ENCODE data around the gene UNC50.
A peak's percentile ranks its signal among the peaks of the same experiment; 100 is the strongest.

The UNC50 gene, protein sequence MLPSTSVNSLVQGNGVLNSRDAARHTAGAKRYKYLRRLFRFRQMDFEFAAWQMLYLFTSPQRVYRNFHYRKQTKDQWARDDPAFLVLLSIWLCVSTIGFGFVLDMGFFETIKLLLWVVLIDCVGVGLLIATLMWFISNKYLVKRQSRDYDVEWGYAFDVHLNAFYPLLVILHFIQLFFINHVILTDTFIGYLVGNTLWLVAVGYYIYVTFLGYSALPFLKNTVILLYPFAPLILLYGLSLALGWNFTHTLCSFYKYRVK

DNA sequence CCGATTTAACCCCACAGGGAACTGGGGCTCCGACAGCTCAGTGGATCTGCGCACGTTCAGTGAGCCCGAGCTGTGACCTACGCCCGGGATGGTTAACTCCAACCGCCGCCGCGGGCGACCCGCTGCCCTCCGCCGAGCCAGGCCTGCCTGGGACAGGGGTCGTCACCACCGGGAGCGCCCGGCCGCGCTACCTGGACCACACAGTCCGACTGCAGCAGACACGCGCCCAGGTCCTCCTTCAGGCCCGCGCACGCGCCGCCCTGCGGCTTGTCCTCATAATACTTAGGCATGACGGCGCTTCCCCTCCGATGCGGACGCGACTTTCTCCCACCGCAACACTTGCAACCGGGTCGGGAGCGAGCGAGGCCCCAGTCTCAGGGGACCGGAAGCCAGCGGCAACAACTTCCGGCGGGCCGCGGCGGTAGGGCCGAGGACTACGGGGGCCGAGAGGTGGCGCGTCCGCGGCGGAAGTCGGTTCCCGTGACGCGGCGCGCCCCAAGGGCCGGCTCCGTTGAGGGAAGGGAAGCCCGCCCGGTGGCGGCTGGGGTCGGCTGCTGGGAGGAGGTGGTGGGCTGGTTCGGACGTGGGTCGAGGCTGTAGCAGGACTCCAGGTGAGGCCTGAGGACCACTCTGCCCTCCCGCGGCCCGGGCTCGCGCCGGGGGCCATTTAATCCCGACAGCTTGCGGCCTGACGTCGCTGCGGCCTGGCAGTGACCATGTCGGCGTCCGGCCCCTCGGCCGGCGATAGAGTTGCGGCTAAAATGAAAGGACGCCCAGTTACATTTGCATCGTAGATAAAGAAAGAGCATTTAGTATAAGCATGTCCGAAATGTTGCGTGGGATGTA, at the start of gene UNC50, which contains the start of gene COA5:
TSS of gene UNC50 (plus strand) at position 474 of the 846 bp plus-strand sequence. CDS start 1,171 bp downstream, outside the sequence.
TSS of gene COA5 (minus strand) at position 397 of the 846 bp plus-strand sequence. CDS start at position 290, 107 bp downstream.
- peak; percentile 95 to 96 for DNase-seq

GRCh38 chr2:98558852-98559530, 49.4 kb upstream of the UNC50 start:
- no peak for DNase-seq
- no peak for TF ChIP-seq GATA1 (IDR thresholded peaks at IDR 0.05; ENCODE audit: low read depth, low read length)
- no peak for TF ChIP-seq POLR2A (IDR thresholded peaks at IDR 0.05; ENCODE audit: low read length)

More for the DNA sequence above, at the start of gene UNC50, which contains the start of gene COA5:
- TF ChIP-seq GATA1 (IDR thresholded peaks at IDR 0.05; ENCODE audit: low read depth, low read length) = no peak
- peak; percentile 93 for TF ChIP-seq POLR2A (IDR thresholded peaks at IDR 0.05; ENCODE audit: low read length)

GRCh38 chr2:98559581-98559980, 48.8 kb upstream of the UNC50 start:
- TF ChIP-seq POLR2A (IDR thresholded peaks at IDR 0.05; ENCODE audit: low read length) (no peak), GATA1 (IDR thresholded peaks at IDR 0.05; ENCODE audit: low read depth, low read length) (no peak)
- no peak for DNase-seq

DNA sequence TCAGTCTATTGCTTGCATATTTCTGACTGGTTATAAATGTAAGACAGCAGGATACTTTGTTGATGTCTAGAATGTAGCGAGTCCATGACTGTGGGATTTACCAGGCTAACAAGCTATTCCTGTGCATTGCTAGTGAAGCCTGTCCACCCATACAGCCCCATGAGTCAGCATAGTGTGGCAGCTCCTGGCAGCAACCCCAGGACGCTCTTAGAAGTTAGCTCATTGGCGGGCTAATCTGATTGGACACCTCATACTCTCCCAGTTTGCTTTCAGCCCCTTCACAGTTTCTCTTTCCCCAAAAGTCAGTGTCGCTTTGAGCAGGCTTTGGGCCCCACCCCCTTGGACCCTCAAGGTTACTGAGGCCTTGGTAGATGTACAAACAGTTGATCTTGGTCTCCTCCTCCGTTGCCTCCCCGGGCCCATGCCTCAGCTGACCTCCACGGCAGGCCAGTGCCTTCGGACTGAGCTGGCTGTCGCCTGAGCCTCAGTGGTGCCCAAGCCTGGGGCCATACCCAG, 48.1 kb upstream of the UNC50 start:
- TF ChIP-seq GATA1 (IDR thresholded peaks at IDR 0.05; ENCODE audit: low read depth, low read length) (no peak), POLR2A (IDR thresholded peaks at IDR 0.05; ENCODE audit: low read length) (no peak)
- DNase-seq = peak; percentile 93 to 94

DNA sequence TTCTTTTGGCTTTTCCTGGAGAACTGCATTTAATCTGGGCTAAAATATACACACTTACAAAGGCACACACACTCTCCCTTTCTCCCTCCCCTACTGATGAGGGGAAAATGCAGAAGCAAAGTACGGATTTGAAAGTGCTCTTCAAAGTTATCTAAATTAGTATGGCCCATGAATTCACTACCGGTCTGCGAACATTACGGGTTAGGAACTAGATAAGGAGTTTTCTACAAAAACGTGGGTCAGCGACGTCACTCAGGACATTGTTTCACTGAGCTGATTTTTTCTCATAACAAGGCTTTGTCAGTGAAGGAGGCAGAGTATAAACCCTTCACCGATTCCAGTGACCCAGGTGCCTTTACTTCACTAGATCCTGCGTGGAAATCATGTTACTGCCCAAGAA, 47.4 kb upstream of the UNC50 start:
- DNase-seq = no peak
- no peak for TF ChIP-seq GATA1 (IDR thresholded peaks at IDR 0.05; ENCODE audit: low read depth, low read length)
- no peak for TF ChIP-seq POLR2A (IDR thresholded peaks at IDR 0.05; ENCODE audit: low read length)

- no peak for TF ChIP-seq POLR2A (IDR thresholded peaks at IDR 0.05; ENCODE audit: low read length)
- TF ChIP-seq GATA1 (IDR thresholded peaks at IDR 0.05; ENCODE audit: low read depth, low read length) = no peak
- DNase-seq = no peak
These were observed 46.3 kb upstream of the UNC50 start for GRCh38 chr2:98561902-98562695.

DNA sequence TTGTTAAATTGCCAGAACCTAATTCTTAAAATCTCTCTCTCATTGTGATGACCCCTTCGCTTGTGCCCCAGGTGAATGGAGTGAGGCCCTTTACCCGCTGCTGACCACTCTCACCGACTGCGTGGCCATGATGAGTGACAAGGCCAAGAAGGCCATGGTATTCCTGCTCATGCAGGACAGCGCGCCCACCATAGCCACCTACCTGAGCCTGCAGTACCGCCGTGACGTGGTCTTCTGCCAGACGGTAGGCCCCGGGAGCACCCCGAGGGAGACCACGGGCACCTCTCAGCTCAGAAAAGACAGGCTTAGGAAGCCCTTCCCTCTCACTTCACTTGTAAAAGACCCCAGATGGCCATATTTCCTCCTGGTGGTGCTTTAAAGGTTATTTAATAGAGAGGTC, 45.0 kb upstream of the UNC50 start:
- no peak for TF ChIP-seq POLR2A (IDR thresholded peaks at IDR 0.05; ENCODE audit: low read length)
- no peak for TF ChIP-seq GATA1 (IDR thresholded peaks at IDR 0.05; ENCODE audit: low read depth, low read length)

DNA sequence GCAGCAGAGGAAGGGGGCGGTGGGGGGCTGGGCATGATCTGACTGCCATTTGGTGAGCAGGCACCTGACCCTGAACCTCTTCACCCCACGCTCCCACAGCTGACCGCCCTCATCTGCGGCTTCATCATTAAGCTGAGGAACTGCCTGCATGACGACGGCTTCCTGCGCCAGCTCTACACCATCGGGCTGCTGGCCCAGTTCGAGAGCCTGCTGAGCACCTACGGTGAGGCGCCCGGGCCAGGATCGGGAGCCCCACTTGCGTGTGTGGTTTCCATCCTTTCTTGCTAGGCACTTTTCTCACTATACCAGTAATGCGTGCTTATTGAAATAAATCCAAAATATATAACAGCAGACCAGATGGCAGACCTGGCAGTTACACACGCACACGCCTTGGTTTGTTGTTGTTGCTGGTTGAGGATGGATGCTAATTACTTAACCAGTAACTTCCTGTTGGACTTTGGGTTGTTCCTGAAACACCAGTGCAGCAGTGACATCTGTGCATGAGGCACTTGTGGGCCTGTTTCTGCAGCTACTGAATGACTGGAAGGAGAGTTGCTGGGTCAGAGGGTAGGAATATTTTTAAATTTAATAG, 43.8 kb upstream of the UNC50 start:
- no peak for DNase-seq
- TF ChIP-seq POLR2A (IDR thresholded peaks at IDR 0.05; ENCODE audit: low read length) (no peak), GATA1 (IDR thresholded peaks at IDR 0.05; ENCODE audit: low read depth, low read length) (no peak)

More for the DNA sequence above, 45.0 kb upstream of the UNC50 start:
- DNase-seq = no peak

GRCh38 chr2:98565286-98565860, 43.0 kb upstream of the UNC50 start:
- DNase-seq = no peak
- TF ChIP-seq POLR2A (IDR thresholded peaks at IDR 0.05; ENCODE audit: low read length) (no peak), GATA1 (IDR thresholded peaks at IDR 0.05; ENCODE audit: low read depth, low read length) (no peak)

DNA sequence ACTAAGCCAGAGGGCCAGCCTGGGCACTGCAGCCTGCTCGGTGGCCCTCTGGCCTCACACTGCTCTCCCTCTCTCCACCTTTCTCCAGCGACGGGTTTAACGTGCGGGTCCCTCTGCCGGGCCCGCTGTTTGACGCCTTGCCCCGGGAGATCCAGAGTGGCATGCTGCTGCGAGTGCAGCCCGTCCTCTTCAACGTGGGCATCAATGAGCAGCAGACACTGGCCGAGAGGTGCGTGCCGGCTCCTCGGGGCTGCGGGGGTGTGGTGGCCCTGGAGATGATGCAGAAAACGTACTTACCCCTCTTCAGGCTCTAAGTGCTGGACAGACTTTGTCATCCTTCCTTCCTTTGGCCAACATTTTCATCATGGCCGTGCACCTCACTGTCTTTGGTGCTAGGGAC, 42.4 kb upstream of the UNC50 start:
- no peak for DNase-seq
- TF ChIP-seq POLR2A (IDR thresholded peaks at IDR 0.05; ENCODE audit: low read length) (no peak), GATA1 (IDR thresholded peaks at IDR 0.05; ENCODE audit: low read depth, low read length) (no peak)

GRCh38 chr2:98568161-98568956, 40.0 kb upstream of the UNC50 start:
- TF ChIP-seq GATA1 (IDR thresholded peaks at IDR 0.05; ENCODE audit: low read depth, low read length) (no peak), POLR2A (IDR thresholded peaks at IDR 0.05; ENCODE audit: low read length) (no peak)
- no peak for DNase-seq

All from erythroblast (primary cell).